ENCODE measurements around the gene PLAU. TPM values are rescaled to one million over a fixed set of nuclear protein-coding genes. Genes with fewer than 3 reads are reported as not detected.

Gene PLAU
- total and polyA plus RNA-seq, 9 of the 15 experiments (the other 6 are each of a cell fraction or from before 2014, with no cell fraction given): 2.1 to 16.9 (median 3.3) TPM

DNA sequence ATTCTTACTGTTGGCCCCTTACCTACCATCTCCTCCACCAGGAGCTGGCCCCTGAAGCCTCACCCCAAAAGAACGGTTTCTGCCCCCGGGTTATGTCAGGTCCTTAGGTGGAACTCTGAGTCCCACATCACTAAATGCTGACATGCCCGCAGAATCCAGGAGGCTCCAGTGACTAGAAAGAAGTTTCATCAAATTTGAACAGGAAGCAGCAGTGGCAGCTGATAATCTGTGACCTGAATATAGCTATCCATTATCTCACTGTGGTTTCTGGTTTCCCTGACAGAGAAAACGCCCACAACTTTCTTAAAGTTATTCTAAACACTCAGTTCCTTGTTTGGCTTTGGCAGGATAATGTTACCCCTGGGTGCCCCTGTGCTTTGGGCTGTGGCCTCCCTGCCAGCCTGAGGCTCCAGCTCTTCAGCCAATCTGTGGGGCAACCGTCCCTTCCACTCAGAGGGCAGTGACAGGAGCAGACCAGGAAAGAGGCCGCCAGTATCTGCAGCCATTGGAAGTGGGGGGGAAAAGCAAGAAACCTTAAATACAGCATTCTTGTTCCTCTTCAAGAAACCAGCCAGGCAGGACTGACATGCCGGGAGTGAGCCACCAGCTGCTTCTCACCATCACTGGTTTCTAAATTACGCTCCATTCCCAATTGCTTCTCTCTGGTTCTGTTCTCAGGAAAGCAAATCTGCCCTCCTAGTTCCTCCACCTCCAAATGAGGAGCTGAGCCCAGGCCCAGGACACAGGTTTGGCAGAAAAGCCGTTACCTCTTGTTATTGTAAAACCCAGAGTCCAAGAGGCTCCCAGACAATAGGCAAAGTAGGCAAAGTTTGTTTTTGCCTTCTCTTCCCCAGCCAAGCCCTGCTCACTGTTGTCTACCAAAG lies 45.8 kb downstream of the PLAU start (continued):
- TF ChIP-seq, protein P1, sequence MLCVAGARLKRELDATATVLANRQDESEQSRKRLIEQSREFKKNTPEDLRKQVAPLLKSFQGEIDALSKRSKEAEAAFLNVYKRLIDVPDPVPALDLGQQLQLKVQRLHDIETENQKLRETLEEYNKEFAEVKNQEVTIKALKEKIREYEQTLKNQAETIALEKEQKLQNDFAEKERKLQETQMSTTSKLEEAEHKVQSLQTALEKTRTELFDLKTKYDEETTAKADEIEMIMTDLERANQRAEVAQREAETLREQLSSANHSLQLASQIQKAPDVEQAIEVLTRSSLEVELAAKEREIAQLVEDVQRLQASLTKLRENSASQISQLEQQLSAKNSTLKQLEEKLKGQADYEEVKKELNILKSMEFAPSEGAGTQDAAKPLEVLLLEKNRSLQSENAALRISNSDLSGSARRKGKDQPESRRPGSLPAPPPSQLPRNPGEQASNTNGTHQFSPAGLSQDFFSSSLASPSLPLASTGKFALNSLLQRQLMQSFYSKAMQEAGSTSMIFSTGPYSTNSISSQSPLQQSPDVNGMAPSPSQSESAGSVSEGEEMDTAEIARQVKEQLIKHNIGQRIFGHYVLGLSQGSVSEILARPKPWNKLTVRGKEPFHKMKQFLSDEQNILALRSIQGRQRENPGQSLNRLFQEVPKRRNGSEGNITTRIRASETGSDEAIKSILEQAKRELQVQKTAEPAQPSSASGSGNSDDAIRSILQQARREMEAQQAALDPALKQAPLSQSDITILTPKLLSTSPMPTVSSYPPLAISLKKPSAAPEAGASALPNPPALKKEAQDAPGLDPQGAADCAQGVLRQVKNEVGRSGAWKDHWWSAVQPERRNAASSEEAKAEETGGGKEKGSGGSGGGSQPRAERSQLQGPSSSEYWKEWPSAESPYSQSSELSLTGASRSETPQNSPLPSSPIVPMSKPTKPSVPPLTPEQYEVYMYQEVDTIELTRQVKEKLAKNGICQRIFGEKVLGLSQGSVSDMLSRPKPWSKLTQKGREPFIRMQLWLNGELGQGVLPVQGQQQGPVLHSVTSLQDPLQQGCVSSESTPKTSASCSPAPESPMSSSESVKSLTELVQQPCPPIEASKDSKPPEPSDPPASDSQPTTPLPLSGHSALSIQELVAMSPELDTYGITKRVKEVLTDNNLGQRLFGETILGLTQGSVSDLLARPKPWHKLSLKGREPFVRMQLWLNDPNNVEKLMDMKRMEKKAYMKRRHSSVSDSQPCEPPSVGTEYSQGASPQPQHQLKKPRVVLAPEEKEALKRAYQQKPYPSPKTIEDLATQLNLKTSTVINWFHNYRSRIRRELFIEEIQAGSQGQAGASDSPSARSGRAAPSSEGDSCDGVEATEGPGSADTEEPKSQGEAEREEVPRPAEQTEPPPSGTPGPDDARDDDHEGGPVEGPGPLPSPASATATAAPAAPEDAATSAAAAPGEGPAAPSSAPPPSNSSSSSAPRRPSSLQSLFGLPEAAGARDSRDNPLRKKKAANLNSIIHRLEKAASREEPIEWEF (CRISPR knock-in tag; IDR thresholded peaks at IDR 0.05): no peak
- TF ChIP-seq, protein P2, sequence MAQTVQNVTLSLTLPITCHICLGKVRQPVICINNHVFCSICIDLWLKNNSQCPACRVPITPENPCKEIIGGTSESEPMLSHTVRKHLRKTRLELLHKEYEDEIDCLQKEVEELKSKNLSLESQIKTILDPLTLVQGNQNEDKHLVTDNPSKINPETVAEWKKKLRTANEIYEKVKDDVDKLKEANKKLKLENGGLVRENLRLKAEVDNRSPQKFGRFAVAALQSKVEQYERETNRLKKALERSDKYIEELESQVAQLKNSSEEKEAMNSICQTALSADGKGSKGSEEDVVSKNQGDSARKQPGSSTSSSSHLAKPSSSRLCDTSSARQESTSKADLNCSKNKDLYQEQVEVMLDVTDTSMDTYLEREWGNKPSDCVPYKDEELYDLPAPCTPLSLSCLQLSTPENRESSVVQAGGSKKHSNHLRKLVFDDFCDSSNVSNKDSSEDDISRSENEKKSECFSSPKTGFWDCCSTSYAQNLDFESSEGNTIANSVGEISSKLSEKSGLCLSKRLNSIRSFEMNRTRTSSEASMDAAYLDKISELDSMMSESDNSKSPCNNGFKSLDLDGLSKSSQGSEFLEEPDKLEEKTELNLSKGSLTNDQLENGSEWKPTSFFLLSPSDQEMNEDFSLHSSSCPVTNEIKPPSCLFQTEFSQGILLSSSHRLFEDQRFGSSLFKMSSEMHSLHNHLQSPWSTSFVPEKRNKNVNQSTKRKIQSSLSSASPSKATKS (CRISPR knock-in tag; IDR thresholded peaks at IDR 0.05): no peak
- TF ChIP-seq ELF1 (tag; IDR thresholded peaks at IDR 0.05) (peak; percentile 83), SRSF7 (optimal IDR thresholded peaks at IDR 0.05; ENCODE audit: low read depth, low read length) (no peak), ILF3 (IDR thresholded peaks at IDR 0.05; ENCODE audit: borderline replicate concordance) (no peak), ZNF175 (CRISPR knock-in tag; IDR thresholded peaks at IDR 0.05; ENCODE audit: low read depth) (no peak; the same call in 1 of the 2 replicates), WHSC1 (IDR thresholded peaks at IDR 0.05; ENCODE audit: low read length) (no peak), HEY1 (CRISPR knock-in tag; IDR thresholded peaks at IDR 0.05; ENCODE audit: borderline replicate concordance) (no peak), STAT5A (IDR thresholded peaks at IDR 0.05; ENCODE audit: borderline replicate concordance, low read length) (peak; percentile 78), RBM25 (IDR thresholded peaks at IDR 0.05; ENCODE audit: low read depth, low read length, severe bottlenecking) (peak; percentile 7), MED1 (CRISPR knock-in tag; IDR thresholded peaks at IDR 0.05; ENCODE audit: borderline replicate concordance) (no peak), HCFC1 (IDR thresholded peaks at IDR 0.05; ENCODE audit: low read depth, low read length) (0 out of 2 replicates have a peak, but pooled peaks have one; percentile 12), HMGN3 (IDR thresholded peaks at IDR 0.05; ENCODE audit: borderline replicate concordance, extremely low read depth, insufficient read length, low read depth, low read length) (peak; percentile 27), ZKSCAN3 (CRISPR knock-in tag; IDR thresholded peaks at IDR 0.05) (no peak), RBM15 (IDR thresholded peaks at IDR 0.05; ENCODE audit: insufficient read depth, low read length) (no peak), GATAD2B (IDR thresholded peaks at IDR 0.05; ENCODE audit: borderline replicate concordance) (peak; percentile 83), CEBPG (CRISPR knock-in tag; IDR thresholded peaks at IDR 0.05) (no peak), CEBPG (tag; conservative IDR thresholded peaks at IDR 0.05 in 1 of 2, IDR thresholded peaks at IDR 0.05 in 1 of 2) (no peak)
- TF ChIP-seq, protein P3, sequence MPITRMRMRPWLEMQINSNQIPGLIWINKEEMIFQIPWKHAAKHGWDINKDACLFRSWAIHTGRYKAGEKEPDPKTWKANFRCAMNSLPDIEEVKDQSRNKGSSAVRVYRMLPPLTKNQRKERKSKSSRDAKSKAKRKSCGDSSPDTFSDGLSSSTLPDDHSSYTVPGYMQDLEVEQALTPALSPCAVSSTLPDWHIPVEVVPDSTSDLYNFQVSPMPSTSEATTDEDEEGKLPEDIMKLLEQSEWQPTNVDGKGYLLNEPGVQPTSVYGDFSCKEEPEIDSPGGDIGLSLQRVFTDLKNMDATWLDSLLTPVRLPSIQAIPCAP (CRISPR knock-in tag; IDR thresholded peaks at IDR 0.05; ENCODE audit: borderline replicate concordance): no peak

Measured in K562 (cell line).